Measurements from ENCODE around the gene DNASE1L1.

Gene DNASE1L1

GRCh38 chrX:154376774-154377173 lies 32.3 kb downstream of the DNASE1L1 start:
- TF ChIP-seq CTCF (IDR thresholded peaks at IDR 0.05; ENCODE audit: extremely low read depth, missing control alignments) = no peak
- DNase-seq (ENCODE audit: low spot score) = no peak

GRCh38 chrX:154375156-154375504 lies 33.9 kb downstream of the DNASE1L1 start:
- no peak for DNase-seq (ENCODE audit: low spot score)
- no peak for TF ChIP-seq CTCF (IDR thresholded peaks at IDR 0.05; ENCODE audit: extremely low read depth, missing control alignments)

- peak; percentile 47 for DNase-seq (ENCODE audit: low spot score)
- TF ChIP-seq CTCF (IDR thresholded peaks at IDR 0.05; ENCODE audit: extremely low read depth, missing control alignments) = peak; percentile 29
Measured at GRCh38 chrX:154374313-154375155, 34.5 kb downstream of the DNASE1L1 start, which contains the start of gene FLNA. Gene FLNA (minus strand): TSS chrX:154374634. CDS start chrX:154371245, 3,389 bp downstream.

GRCh38 chrX:154373340-154374306 lies 35.4 kb downstream of the DNASE1L1 start:
- TF ChIP-seq CTCF (IDR thresholded peaks at IDR 0.05; ENCODE audit: extremely low read depth, missing control alignments) = peak; percentile 20
- peak; percentile 49 for DNase-seq (ENCODE audit: low spot score)

GRCh38 chrX:154372612-154373022 lies 36.4 kb downstream of the DNASE1L1 start:
- TF ChIP-seq CTCF (IDR thresholded peaks at IDR 0.05; ENCODE audit: extremely low read depth, missing control alignments) = no peak
- peak; percentile 76 for DNase-seq (ENCODE audit: low spot score)

GRCh38 chrX:154371789-154372300 lies 37.2 kb downstream of the DNASE1L1 start:
- DNase-seq (ENCODE audit: low spot score) = no peak
- TF ChIP-seq CTCF (IDR thresholded peaks at IDR 0.05; ENCODE audit: extremely low read depth, missing control alignments) = no peak
